Measurements from ENCODE around the gene IQCH. TPM values are rescaled to one million over a fixed set of nuclear protein-coding genes. Genes with fewer than 3 reads are reported as not detected.

Gene IQCH
- total and polyA plus RNA-seq, 2 experiments from 2014 or later = 1.7 to 4.6 TPM

- H3K4me3 ChIP-seq = no peak overlapping the region
- H3K27me3 Mint-ChIP-seq (ENCODE audit: insufficient read depth, low read depth, poor library complexity) = no peaks in the 10 kb centered on the region
- H3K79me2 ChIP-seq (replicated peaks; ENCODE audit: insufficient read depth) = no peaks in the 10 kb centered on the region
- peaks cover 17% of the 10 kb centered on the region; the same call in 1 of the 2 replicates for H3K4me1 ChIP-seq (ENCODE audit: insufficient read depth)
- H3K36me3 ChIP-seq (ENCODE audit: insufficient read depth) = no peaks in the 10 kb centered on the region
- H2AFZ ChIP-seq = no peak overlapping the region
- peak; percentile 37 for DNase-seq (ENCODE audit: low spot score)
- no peaks in the 10 kb centered on the region for H3K36me3 Mint-ChIP-seq (ENCODE audit: low read depth)
- H3K9me2 ChIP-seq (ENCODE audit: insufficient read depth) = no peaks in the 10 kb centered on the region
- no peak overlapping the region for H3K27ac Mint-ChIP-seq
- H3K4me3 Mint-ChIP-seq = no peak overlapping the region
- H3F3A ChIP-seq (replicated peaks; ENCODE audit: low read depth) = no peaks in the 10 kb centered on the region
- TF ChIP-seq ZNF331 (CRISPR knock-in tag; IDR thresholded peaks at IDR 0.05; ENCODE audit: low read depth) (no peak), CTCF (conservative IDR thresholded peaks at IDR 0.05; ENCODE audit: low read depth in 2 of 2) (peak; percentile 29 to 57; a peak in 3 of 4 replicates)
- ATAC-seq = peak; percentile 69
- H3K4me2 ChIP-seq = peak overlapping the region; percentile 44; the same call in 1 of the 2 replicates
- no peaks in the 10 kb centered on the region for H3K27me3 ChIP-seq (ENCODE audit: insufficient read depth)
- no peak overlapping the region for H3K27ac ChIP-seq (ENCODE audit: low read depth)
- no peaks in the 10 kb centered on the region; the same call in 1 of the 2 replicates for H4K20me1 ChIP-seq (replicated peaks; ENCODE audit: insufficient read depth)
- H3K4me1 Mint-ChIP-seq = peaks cover 22% of the 10 kb centered on the region
- H3K9me3 Mint-ChIP-seq = no peaks in the 10 kb centered on the region; the same call in 2 of the 3 replicates
Measured at GRCh38 chr15:67501177-67501835, 246.7 kb downstream of the IQCH start.

GRCh38 chr15:67501836-67502461 lies 247.4 kb downstream of the IQCH start:
- Histone ChIP-seq H3K9me2 (ENCODE audit: insufficient read depth) (no peaks in the 10 kb centered on the region), H3K4me3 (no peak overlapping the region), H2AFZ (no peak overlapping the region), H3K79me2 (replicated peaks; ENCODE audit: insufficient read depth) (no peaks in the 10 kb centered on the region), H3K36me3 (ENCODE audit: insufficient read depth) (no peaks in the 10 kb centered on the region), H3K4me2 (peak overlapping the region; percentile 44), H3F3A (replicated peaks; ENCODE audit: low read depth) (no peaks in the 10 kb centered on the region), H4K20me1 (replicated peaks; ENCODE audit: insufficient read depth) (no peaks in the 10 kb centered on the region; the same call in 1 of the 2 replicates), H3K4me1 (ENCODE audit: insufficient read depth) (peaks cover 17% of the 10 kb centered on the region; the same call in 1 of the 2 replicates), H3K27ac (ENCODE audit: low read depth) (no peak overlapping the region), H3K27me3 (ENCODE audit: insufficient read depth) (no peaks in the 10 kb centered on the region)
- H3K9me3 Mint-ChIP-seq = no peaks in the 10 kb centered on the region; the same call in 2 of the 3 replicates
- no peaks in the 10 kb centered on the region for H3K27me3 Mint-ChIP-seq (ENCODE audit: insufficient read depth, low read depth, poor library complexity)
- ATAC-seq (peak; percentile 80), DNase-seq (ENCODE audit: low spot score) (peak; percentile 23)
- peaks cover 22% of the 10 kb centered on the region for H3K4me1 Mint-ChIP-seq
- no peaks in the 10 kb centered on the region for H3K36me3 Mint-ChIP-seq (ENCODE audit: low read depth)
- no peak for TF ChIP-seq EZH2phosphoT487 (IDR thresholded peaks at IDR 0.05; ENCODE audit: unreplicated experiment)
- no peak for TF ChIP-seq ZNF114 (CRISPR knock-in tag; IDR thresholded peaks at IDR 0.05)
- no peak overlapping the region; the same call in 2 of the 3 replicates for H3K4me3 Mint-ChIP-seq
- H3K27ac Mint-ChIP-seq = no peak overlapping the region

GRCh38 chr15:67504056-67504455 lies 249.5 kb downstream of the IQCH start:
- H3K27ac ChIP-seq (ENCODE audit: low read depth) = no peak overlapping the region
- H4K20me1 ChIP-seq (replicated peaks; ENCODE audit: insufficient read depth) = no peaks in the 10 kb centered on the region; the same call in 1 of the 2 replicates
- no peaks in the 10 kb centered on the region for H3F3A ChIP-seq (replicated peaks; ENCODE audit: low read depth)
- Mint-ChIP-seq H3K27me3 (ENCODE audit: insufficient read depth, low read depth, poor library complexity) (no peaks in the 10 kb centered on the region), H3K4me3 (no peak overlapping the region), H3K36me3 (ENCODE audit: low read depth) (no peaks in the 10 kb centered on the region), H3K27ac (no peak overlapping the region), H3K9me3 (no peaks in the 10 kb centered on the region), H3K4me1 (peaks cover 22% of the 10 kb centered on the region)
- H3K36me3 ChIP-seq (ENCODE audit: insufficient read depth) = no peaks in the 10 kb centered on the region
- no peak overlapping the region for H2AFZ ChIP-seq
- no peaks in the 10 kb centered on the region for H3K9me2 ChIP-seq (ENCODE audit: insufficient read depth)
- H3K4me2 ChIP-seq = no peak overlapping the region
- H3K27me3 ChIP-seq (ENCODE audit: insufficient read depth) = no peaks in the 10 kb centered on the region
- H3K79me2 ChIP-seq (replicated peaks; ENCODE audit: insufficient read depth) = no peaks in the 10 kb centered on the region
- no peak overlapping the region for H3K4me3 ChIP-seq
- ATAC-seq (no peak), DNase-seq (ENCODE audit: low spot score) (no peak)
- H3K4me1 ChIP-seq (ENCODE audit: insufficient read depth) = peaks cover 17% of the 10 kb centered on the region; the same call in 1 of the 2 replicates
- TF ChIP-seq JUNB (IDR thresholded peaks at IDR 0.05; ENCODE audit: unreplicated experiment) = no peak
- TF ChIP-seq POLR2AphosphoS5 (IDR thresholded peaks at IDR 0.05; ENCODE audit: low read depth) = no peak
- no peak for TF ChIP-seq ZNF462 (CRISPR knock-in tag; IDR thresholded peaks at IDR 0.05)
